Colonic mucosa (tissue), 4 donors: Measurements from ENCODE around the gene CCL13. TPM values are rescaled to one million over a fixed set of nuclear protein-coding genes. Genes with fewer than 3 reads are reported as not detected.

Source experiments
- DNase-seq: peaks from one replicate; pipeline ENCODE4 v3.0.0-alpha.2; 2020
- H3K27ac ChIP-seq: fragments of 200-600 bp; one replicate; pipeline ENCODE4 v1.8.0; 2021
- H3K27me3 ChIP-seq: fragments of 200-600 bp; one replicate; pipeline ENCODE4 v1.8.0; 2021
- H3K36me3 ChIP-seq: fragments of 200-600 bp; one replicate; pipeline ENCODE4 v1.8.0; 2021
- H3K4me1 ChIP-seq: fragments of 200-600 bp; one replicate; pipeline ENCODE4 v1.8.0; 2021; ENCODE audit warnings: mild to moderate bottlenecking
- H3K4me3 ChIP-seq: fragments of 200-600 bp; one replicate; pipeline ENCODE4 v1.8.0; 2021
- H3K9ac ChIP-seq, 2 donors: one replicate each; pipeline ENCODE4 v1.7.0; 2013; ENCODE audit warnings: control low read depth in 2 of 2, low read depth in 2 of 2, low read length in 2 of 2
- H3K9me3 ChIP-seq: fragments of 200-600 bp; one replicate; pipeline ENCODE4 v1.8.0; 2021
- CTCF ChIP-seq: fragments of 200-600 bp; IDR thresholded peaks from one replicate; pipeline ENCODE4 v1.8.0; 2022; ENCODE audit warnings: antibody characterized with exemption, mild to moderate bottlenecking
- intact Hi-C: fragments of 100-400 bp; cut with DNase I; formaldehyde crosslinking; loops from one replicate; pipeline ENCODE4 v1.14.1; 2022
- total RNA-seq, 2 donors: library from RNA; stranded (reverse); fragmentation: NEBNext Ultra II Directional in 1 of 2; extraction: Animal tissue kit (Norgen Biotek cat#: 25700) in 1 of 2; gene quantifications; one replicate each; pipeline ENCODE4 v1.2.1, GENCODE V29; 2021
- donor health status: healthy.
- donor health status: DM: no; HTN: no; CAD: no.
- donor health status: DM: no; HTN: no; CAD: no.

Gene CCL13
- total RNA-seq, 2 donors from 2014 or later = 0.82 to 4.9 TPM

- Histone ChIP-seq H3K9me3 (no peaks in the 10 kb centered on the region), H3K36me3 (no peaks in the 10 kb centered on the region), H3K9ac (no peak overlapping the region), H3K27ac (no peak overlapping the region), H3K4me3 (no peak overlapping the region), H3K27me3 (no peaks in the 10 kb centered on the region), H3K4me1 (no peaks in the 10 kb centered on the region)
- intact Hi-C loops = no loop called here
- TF ChIP-seq CTCF = no peak
- no peak for DNase-seq
Measured at GRCh38 chr17:34397265-34397664, 41.0 kb downstream of the CCL13 start.

DNA sequence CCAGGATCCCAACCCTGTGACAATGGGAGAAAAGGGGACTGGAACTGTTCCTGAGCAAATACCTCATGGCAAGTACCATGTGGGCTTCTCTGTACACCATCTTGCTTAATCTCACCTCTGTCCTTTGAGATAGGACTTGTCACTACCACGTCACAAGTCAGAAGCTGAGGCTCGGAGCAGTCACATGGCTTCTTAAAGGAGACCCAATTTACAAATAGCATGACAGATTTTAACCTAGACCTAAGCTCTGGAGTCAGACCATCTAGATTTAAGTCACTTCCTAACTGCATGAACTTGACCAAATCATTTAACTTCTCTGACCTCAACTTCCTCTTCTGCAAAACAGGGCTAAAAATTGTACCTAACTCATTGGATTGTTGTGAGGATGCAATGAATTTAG lies 42.7 kb downstream of the CCL13 start:
- intact Hi-C loops = no loop called here
- no peak overlapping the region for H3K27ac ChIP-seq
- H3K4me1 ChIP-seq = no peaks in the 10 kb centered on the region
- H3K9ac ChIP-seq = no peak overlapping the region
- no peaks in the 10 kb centered on the region for H3K27me3 ChIP-seq
- no peak for TF ChIP-seq CTCF
- no peak overlapping the region for H3K4me3 ChIP-seq
- H3K36me3 ChIP-seq = no peaks in the 10 kb centered on the region
- H3K9me3 ChIP-seq = no peaks in the 10 kb centered on the region
- no peak for DNase-seq

GRCh38 chr17:34399725-34400124 lies 43.4 kb downstream of the CCL13 start:
- no peak for DNase-seq
- TF ChIP-seq CTCF = no peak
- H3K9ac ChIP-seq = no peak overlapping the region
- no peaks in the 10 kb centered on the region for H3K27me3 ChIP-seq
- no peak overlapping the region for H3K4me3 ChIP-seq
- intact Hi-C loops = no loop called here
- H3K9me3 ChIP-seq = no peaks in the 10 kb centered on the region
- no peak overlapping the region for H3K27ac ChIP-seq
- no peaks in the 10 kb centered on the region for H3K4me1 ChIP-seq
- no peaks in the 10 kb centered on the region for H3K36me3 ChIP-seq

DNA sequence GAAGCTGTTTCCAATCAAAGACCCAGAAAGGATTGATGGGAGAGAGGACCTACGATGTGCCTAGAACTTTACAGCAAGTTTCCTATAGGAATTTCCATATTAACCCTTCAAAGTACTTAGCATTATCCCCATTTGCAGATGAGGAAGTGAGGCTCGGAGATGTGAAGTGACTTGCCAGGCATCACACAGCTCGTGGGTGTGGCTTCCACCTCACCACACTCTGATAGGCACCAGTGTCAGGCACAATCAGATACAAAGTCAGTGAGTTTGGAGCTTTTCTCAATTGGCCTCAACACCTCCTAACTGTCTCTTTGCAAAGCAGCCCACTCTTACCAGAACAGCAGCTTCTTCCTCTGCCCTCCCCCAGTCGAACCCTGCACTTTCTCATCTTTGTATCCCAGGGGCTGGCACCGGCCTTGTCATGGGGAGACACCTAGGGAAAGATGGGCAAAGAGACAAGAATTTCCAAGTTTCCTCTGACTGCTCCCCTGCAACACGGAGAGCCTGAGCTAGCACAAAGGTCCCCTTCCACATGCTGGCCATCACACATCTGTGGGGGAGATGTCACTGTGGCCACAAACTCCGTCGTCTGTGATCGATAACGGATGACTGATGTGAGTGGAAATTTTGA lies 44.1 kb downstream of the CCL13 start:
- no peak overlapping the region for H3K27ac ChIP-seq
- no peak for TF ChIP-seq CTCF
- no peaks in the 10 kb centered on the region for H3K27me3 ChIP-seq
- no peak for DNase-seq
- no peaks in the 10 kb centered on the region for H3K4me1 ChIP-seq
- H3K9ac ChIP-seq = no peak overlapping the region
- H3K4me3 ChIP-seq = no peak overlapping the region
- no peaks in the 10 kb centered on the region for H3K36me3 ChIP-seq
- H3K9me3 ChIP-seq = no peaks in the 10 kb centered on the region
- intact Hi-C loops = no loop called here

GRCh38 chr17:34401165-34401564 lies 44.9 kb downstream of the CCL13 start:
- no peak for TF ChIP-seq CTCF
- H3K4me3 ChIP-seq = no peak overlapping the region
- H3K27ac ChIP-seq = no peak overlapping the region
- H3K9ac ChIP-seq = no peak overlapping the region
- H3K36me3 ChIP-seq = no peaks in the 10 kb centered on the region
- H3K27me3 ChIP-seq = no peaks in the 10 kb centered on the region
- no peaks in the 10 kb centered on the region for H3K9me3 ChIP-seq
- no peaks in the 10 kb centered on the region for H3K4me1 ChIP-seq
- no peak for DNase-seq
- intact Hi-C loops = no loop called here
